GM12801 (cell line): ENCODE measurements around the gene SSR2.

Source experiments
- CTCF ChIP-seq: IDR thresholded peaks from one replicate; pipeline ENCODE4 v1.5.1; 2011; ENCODE audit warnings: control low read depth; ENCODE audit not compliant: insufficient read length; ENCODE audit errors: extremely low read depth

SSR2 gene

GRCh38 chr1:155966135-155966534, 54.6 kb downstream of the SSR2 start:
- no peak for TF ChIP-seq CTCF

- no peak for TF ChIP-seq CTCF
Measured at GRCh38 chr1:155964193-155964592, 56.6 kb downstream of the SSR2 start.

GRCh38 chr1:155962599-155963211, 58.0 kb downstream of the SSR2 start:
- TF ChIP-seq CTCF = no peak

GRCh38 chr1:155961937-155962336, 58.8 kb downstream of the SSR2 start:
- no peak for TF ChIP-seq CTCF

- TF ChIP-seq CTCF = no peak
Measured at GRCh38 chr1:155960081-155960745, 60.5 kb downstream of the SSR2 start.
